HG02610 (cell line): ENCODE measurements around the gene SMOC2.
"Not testable (repeated sequence)": the region's sequence is repeated elsewhere in the genome, so short reads cannot be mapped to it uniquely, and the experiment has no call there.

Experiments
- ATAC-seq: cut with Tn5 transposase; IDR thresholded peaks from one replicate; pipeline ENCODE4 v1.9.1; 2021; ENCODE audit warnings: mild to moderate bottlenecking, moderate library complexity; ENCODE audit not compliant: unreplicated experiment

SMOC2 gene

DNA sequence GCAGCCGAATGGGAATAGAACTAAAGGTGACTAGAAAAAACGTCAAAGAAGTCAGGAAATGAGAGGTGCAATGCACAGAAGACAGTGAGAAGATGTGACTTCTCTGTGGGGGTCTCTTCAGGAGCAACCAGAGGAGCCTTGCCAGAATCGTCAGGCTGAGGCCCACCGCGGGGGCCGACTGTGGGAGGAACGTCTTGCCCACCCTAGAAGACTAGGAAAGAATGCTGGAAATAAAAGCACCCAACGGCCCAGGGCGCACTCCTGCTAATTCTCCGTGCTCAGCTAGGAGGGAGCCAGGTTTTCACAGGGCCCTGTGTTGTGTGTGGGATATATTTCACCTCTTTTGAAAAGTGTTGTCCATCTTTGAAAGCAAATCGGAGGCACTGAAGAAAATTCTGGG lies 129.2 kb downstream of the SMOC2 start:
- ATAC-seq, result no peak

DNA sequence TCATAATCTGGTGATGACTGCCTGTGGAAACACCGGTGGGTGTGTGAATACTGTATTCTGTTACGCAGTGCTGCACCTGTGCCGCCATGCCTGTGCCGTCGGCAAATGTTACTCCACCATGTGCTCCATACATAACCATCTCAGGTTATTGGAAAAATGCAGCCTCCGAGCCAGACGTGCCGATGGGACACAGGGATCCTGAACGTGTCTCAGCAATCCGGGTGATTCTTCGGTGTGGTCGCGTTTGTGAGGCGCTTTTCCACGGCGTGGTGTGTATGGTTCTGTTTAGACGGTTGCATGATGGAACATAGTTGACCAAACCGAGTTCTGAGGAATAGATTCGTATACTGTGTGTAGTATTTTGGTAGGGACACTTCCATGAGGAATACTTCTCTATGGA lies 130.3 kb downstream of the SMOC2 start:
- no peak for ATAC-seq

DNA sequence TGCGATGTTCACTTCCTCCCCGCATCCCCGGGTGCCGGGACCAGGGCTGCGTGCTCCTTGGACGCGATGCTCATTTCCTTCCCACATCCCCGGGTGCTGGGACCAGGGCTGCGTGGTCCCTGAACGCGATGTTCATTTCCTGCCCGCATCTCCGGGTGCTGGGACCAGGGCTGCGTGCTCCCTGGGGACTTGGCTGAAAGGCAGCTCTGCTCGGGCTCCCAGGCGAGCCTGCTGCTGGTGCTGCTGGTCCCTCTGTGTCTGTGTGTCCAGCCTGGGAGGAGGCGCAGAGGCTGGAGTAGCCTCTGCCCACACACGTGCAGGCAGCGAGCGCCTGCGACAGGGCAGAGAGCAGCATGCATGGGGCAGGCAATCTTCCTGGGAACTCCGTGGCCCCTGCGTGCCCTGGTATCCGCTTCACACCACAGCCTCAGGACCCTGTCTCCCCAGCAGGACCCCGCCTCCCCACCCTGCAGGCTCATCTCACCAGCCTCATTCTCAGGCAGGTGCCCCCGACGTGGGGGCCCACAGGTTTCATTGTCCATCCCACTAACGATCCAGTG lies 132.4 kb downstream of the SMOC2 start:
- ATAC-seq, result not testable (repeated sequence)

DNA sequence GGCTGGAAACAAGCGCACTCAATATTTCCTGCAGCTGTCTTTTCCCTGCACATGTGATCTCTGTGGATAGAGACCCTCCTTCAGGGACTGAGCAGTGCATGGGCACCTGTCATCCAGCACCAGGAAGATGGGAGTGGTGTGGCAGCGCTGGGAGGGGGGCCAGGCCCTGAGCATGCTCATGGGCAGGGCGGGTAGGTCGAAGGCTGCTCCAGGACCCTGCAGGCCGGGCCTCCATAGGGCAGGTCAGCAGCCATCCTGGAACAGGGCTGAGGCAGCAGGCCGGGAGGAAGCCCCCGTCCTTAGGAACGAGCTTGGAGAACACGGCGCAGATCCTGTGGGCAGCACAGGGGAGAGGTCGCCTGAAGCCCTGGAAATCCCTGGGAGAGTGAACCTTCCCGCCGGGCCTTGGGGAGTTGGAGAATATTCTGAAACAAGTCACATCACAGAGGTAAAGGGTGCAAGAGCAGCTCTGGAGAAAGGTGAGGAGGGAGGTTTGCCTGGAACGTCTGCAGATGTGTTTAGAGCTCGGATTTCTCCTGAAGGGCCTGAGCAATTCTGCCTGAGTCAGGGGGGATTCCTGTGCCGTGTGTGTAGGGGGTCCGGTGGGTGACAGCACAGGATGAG lies 133.2 kb downstream of the SMOC2 start:
- no peak for ATAC-seq

DNA sequence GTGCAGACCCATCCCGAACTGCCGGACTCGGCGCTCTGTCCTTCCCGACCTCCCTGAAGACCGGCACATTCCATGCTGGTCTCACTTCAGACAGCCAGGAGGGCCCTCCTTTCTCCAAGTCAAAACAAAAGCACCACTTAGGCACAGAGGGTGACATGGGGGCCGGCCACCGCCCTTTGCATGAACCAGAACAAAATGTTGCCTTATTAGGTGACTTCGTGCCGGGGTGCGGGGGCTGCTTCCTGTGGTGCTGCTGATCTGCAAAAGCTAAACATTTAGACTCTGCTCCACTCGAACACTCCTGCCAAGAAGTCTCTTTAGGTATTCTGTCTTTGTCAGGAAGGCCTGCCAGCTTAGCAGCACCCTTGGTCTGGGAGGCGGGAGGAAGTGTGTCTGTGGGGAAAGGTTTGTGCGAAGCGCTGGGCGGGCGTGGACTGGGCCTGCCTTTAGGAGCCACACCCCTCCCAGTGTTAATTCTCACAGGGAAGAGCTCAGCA lies 133.8 kb downstream of the SMOC2 start:
- ATAC-seq, result no peak

DNA sequence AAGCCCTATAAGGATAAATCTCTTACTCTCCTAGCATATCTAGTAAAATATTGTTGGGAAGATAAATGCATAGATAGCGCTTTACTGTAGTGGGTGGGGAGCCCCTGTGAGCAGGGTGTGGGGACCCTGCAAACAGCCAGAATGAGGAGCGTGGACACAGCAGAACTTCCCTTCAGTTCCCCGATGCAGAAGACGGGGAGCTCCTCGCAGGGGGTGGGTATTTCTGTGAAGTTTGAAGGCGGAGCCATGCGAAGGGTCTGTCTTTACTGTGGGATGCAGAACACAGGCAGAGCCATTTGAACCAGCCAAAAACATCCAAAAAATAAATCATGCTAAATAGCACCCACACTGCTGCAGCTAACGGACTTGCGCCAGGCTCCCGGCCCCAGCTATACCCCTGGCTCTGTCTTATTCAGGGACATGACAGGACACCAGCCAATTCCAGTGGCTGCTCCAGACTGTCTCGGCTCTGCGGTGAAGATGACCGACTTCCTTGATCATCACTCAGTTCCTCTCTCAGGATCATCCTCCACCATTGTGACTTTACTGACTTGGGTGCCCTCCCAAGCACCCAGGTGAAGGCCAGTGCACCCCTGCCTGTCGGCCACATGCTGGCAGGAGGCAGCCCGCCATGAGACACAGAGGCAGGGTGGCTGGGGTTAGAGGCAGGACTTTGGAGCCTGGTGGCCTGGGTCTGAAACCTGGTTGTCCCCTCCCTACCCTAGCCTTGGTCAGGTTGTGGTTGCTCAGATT lies 134.5 kb downstream of the SMOC2 start:
- no peak for ATAC-seq

DNA sequence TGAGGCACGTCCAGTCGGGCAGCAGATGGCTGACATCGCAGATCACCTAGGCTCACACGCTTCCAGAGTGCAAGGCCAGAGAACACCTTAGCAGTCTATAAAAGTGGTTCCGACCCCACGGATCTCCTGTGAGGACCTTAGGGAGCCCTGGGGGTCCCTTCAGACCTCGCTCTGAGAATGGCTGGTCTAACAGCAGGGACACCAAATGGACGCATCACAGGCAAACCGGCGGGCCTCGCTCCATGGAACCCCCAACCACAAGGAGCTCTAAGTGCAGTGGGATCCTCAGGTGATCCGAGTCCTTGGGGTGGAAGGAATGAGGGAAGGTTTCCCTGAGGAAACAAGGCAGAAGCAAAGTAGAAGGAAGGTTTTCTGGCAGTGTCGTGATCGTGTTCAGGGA lies 135.4 kb downstream of the SMOC2 start:
- no peak for ATAC-seq

DNA sequence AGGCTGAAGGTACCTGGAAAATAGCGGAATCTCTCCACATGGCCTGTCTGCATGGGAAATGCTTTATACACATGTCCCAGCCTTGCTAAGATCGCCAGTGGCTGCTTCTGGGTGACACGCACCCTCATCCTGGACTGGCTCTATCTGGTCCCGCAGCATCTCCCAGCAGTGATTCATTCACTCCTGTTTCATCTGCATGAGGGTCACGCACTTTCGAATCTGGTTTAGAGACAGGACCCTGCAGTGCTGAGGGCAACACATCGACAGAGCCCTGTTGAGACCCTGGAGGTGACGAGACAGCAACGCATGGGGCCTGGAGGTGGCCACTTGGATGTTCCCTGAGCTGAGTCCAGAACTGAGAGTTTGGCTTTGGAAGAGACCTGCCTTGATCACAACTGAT lies 136.5 kb downstream of the SMOC2 start:
- ATAC-seq, result no peak

DNA sequence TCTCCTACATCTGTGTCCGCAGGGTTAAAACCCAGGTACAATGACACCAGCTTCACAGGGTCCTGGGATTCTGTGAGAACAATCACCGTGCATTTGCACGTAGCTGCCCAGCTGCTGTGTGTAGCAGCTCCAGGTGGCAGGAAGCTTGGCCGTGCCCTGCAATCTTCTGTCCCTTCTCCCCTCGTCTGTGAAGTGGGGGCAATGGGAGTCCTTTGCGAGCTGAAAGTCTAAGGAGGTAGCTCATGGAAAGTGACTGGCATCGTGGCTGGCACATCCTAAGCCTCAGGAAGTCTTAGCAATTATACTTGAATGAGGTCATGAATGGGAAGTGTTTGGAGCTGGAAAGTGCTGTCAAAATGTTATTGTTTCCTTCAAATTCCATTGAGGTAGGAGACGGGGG lies 137.1 kb downstream of the SMOC2 start:
- ATAC-seq, result no peak

DNA sequence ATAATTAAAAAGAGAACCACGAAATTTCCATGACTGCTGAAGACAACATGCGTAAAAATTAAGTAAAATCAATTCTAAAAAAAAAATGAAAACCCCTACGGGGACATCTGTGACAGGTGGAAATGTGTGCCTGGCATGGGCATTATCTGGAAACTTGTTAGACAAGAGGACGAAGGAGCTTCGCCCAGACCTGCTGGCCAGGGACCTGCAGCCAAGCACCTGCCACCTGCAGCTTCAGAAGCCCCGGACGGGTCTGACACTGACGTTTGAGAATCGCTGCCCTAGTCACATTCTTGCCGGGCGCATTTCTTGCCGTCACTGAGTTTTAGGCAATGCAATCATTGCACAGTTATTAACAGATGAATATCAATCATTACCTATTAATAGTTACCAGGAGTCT lies 140.3 kb downstream of the SMOC2 start:
- ATAC-seq, result no peak

DNA sequence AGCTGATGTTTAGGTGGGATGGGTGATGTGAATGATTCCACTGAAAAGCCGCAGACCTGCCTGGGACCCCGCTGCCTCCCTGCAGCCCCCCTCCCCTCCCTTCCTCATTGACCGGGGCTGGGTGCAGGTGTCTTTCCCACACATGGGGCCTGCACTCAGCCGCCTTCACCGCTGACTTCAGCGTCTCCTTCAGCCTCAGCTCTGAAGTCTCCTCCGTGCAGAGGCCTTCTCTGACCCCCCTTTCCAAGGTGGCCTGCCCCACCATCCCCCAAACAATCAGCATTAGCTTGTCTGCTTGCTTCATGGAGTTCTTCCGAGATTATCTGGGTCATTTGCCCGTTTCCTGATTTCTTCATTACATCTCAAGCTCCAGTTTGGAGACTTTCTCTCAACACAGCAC lies 140.7 kb downstream of the SMOC2 start:
- no peak for ATAC-seq

DNA sequence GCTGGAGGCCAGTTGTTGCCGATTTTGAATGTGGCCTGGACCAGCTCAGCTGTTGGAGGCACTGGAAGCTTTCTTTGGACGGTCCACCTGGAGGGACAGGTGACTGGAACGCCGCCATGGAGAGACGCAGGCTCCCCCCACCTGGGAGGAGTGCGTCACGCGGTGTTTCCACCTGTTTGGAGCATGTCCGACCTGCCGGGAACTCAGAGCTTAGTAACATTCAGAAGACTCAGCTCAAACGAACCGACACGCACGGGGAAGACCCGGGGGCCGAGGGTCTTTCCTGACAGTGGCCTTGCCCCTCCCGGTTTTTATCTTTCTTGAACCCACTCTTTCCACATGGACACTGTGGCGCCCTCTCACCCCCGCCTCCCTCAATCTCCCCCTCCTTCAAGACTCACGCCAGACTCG lies 141.6 kb downstream of the SMOC2 start:
- no peak for ATAC-seq

DNA sequence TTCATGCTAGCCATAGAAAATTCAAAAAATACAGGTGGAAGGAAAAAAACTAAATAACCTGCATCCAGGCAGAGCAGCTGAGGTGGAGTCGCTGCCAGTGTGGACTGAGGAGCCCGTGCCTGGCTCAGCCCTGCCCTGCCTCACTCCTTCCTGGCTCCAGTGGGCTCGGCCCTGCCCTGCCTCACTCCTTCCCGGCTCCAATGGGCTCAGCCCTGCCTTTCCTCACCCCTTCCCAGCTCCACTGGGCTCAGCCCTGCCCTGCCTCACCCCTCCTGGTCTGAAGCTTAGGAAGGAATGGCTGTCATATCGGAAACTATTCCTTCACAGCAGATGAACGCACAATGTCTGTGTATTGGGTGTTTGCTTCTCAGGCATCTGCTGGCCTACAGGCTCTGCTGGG lies 142.1 kb downstream of the SMOC2 start:
- ATAC-seq, result no peak

DNA sequence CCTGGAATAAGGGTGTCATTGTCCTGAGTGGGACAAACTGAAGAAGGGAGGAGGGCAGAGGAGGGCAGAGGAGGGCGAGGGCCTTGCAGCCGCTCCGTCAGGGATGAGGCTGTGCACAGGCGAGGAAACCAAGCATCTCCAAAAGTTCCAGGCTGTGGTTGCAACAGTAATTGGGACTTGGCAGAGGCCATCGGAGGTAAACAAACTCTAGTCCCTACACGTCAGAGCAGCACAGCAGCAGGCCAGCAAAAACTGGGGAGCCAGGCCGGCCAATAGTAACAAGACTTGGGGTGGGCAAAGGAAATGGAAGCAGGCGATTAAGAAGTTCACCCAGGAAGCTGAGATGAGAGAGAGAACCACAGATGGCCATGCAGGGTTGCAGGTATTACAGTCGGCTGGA lies 142.8 kb downstream of the SMOC2 start:
- ATAC-seq, result no peak

DNA sequence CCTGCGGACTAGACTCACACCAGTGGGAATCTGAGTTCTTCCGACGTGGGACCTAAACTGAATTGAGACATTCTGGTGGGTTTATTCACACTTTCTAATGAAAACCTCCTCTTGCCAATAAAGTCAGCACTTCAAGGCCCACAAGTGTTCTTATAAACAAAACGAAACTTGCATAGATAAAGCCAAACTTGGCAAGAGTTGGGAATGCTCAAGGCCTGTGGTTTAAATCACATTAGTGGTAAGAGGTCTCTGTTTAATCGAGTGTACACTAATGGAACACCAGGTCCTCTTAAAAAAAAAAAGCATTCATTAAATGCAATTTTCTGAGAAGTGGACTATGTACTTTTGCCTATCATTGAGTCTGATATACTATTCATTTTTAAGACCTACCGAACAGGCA lies 143.3 kb downstream of the SMOC2 start:
- ATAC-seq, result no peak

DNA sequence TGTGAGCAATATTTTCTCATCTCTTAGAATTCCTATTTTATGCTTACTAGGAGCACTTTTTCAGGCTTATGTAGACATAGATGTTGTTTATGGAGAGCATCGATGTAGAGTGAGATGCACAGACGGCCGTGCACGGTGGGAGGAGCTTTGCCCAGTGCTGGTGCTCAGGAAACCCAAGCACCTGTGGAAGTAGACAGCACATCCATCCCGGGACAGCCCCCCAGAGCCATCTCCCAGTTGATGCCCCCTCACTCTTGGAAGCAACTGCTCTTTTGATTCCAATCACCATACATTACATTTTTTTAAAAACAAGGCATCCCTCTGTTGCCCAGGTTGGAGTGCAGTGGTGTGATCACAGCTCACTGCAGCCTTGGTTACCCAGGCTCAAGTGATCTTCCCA lies 143.7 kb downstream of the SMOC2 start:
- no peak for ATAC-seq

DNA sequence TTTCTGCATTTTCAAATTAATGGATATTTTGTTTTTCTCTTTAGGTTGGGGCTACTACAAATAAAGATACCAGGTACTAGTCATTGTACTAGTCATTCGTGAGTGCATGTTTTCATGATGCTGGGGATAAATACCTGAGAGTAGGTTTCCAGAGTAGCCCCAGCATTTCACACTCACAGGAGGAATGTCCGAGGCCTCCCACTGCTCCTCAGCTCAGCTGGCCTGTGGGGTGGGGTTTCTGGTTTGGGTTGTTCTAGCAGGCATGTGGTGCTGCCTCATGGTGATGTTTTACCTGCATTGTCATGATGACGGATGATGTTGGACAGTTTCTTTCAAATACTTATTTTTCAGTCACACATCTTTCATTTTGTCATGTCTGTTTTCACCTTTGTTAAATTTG lies 144.5 kb downstream of the SMOC2 start:
- no peak for ATAC-seq

DNA sequence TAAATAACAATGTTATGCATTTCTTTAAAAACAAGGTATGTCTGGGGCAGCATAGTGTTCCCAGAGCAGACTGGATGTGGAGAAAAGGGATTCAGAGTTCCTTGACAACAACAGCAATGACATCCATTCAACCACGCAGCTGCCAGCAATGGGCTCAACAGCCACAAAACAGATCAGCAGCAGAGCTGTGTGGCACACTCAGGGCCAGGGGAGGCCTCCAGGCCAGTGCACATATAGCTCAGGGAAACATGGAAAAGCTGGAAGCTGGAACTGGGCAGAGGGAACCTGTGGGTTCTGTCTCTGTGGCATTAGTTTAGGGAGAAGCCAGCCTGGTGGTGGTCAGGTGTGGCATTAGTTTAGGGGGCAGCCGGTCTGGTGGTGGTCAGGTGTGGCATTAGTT lies 148.3 kb downstream of the SMOC2 start:
- no peak for ATAC-seq

DNA sequence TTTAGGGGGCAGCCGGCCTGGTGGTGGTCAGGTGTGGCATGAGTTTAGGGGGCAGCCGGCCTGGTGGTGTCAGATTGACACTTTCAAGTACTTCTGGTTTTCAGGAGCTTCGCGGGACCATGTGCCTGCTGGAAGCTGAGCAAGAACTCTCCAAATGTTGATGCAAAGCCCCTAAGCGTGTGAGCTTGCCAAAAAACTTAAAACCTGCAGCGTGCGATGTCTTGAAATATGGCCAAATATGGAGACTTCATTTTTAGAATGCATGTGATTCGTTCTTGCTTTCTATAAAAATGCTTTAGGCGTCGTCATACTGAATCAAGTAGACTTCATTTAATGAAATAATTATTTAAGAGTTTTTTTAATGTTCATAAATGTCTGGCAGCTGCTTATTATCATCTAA lies 149.4 kb downstream of the SMOC2 start:
- no peak for ATAC-seq

DNA sequence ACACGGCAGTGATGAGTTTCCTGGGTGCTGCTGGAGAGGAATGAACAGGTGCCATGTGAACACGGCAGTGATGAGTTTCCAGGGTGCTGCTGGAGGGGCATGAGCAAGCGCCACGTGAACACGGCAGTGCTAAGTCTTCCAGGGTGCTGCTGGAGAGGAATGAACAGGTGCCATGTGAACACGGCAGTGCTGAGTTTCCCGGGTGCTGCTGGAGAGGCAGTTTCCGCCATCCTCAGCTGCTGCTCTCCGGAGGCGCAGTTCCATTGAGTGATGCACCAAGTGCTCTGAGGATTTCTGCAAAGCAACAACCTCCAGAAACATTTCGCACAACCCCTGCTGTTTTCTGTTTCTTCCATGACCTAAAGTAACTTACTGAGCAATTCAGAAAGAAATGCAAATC lies 155.4 kb downstream of the SMOC2 start:
- ATAC-seq, result no peak

DNA sequence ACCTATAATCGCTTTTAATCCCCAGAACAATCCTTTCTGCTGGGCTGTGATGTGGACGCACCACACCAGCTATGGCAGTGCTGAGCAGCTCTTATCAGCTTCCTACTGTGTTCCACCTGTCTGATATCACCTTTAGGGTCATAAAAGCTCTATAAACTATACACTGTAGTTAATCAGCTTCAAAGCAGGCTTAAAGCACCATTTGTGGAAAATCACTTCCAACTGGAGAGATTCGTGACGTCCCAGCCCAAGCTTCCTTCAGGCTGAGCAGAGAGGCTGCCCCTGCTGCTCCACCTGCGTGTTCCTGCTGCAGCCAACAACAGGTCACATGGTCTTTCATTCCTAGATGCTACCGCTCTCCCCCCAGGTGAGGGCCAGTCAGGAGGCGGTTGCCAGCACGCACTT lies 156.5 kb downstream of the SMOC2 start:
- no peak for ATAC-seq
